ENCODE data around the gene NFRKB.

The NFRKB gene

DNA sequence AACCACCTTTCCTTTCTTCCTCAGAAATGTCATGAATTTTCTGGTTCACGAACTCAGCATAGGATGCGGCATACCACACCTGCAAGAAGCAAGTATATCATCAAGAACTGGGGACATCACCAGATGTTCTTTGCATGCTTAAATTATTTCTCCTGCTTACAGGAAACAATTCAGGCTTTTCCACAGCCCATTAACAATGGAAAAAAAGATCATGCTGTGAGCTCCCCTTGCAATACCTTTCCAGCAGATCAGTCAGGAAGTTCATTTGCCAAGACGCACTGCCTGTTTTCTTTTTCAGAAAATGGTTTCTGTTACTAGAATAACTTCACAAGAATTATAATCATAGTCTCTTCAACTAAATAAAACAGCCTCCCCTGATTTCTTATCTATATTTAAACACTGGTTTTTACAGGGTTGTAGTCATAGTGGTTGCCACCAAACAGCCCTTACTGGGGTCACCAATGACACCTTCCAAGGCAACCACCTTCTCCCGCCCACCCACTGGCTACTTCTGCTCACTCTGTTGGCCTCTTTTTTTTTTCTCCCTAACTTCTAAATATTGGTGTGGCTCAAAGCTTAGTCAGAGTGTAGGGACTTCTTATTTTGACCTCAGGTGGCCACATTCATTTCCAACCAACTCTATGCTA, 42.3 kb upstream of the NFRKB start:
- TF ChIP-seq, protein P1, sequence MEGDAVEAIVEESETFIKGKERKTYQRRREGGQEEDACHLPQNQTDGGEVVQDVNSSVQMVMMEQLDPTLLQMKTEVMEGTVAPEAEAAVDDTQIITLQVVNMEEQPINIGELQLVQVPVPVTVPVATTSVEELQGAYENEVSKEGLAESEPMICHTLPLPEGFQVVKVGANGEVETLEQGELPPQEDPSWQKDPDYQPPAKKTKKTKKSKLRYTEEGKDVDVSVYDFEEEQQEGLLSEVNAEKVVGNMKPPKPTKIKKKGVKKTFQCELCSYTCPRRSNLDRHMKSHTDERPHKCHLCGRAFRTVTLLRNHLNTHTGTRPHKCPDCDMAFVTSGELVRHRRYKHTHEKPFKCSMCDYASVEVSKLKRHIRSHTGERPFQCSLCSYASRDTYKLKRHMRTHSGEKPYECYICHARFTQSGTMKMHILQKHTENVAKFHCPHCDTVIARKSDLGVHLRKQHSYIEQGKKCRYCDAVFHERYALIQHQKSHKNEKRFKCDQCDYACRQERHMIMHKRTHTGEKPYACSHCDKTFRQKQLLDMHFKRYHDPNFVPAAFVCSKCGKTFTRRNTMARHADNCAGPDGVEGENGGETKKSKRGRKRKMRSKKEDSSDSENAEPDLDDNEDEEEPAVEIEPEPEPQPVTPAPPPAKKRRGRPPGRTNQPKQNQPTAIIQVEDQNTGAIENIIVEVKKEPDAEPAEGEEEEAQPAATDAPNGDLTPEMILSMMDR (IDR thresholded peaks at IDR 0.05; ENCODE audit: low read depth, low read length): no peak
- peaks cover 5% of the 10 kb centered on the region for H3K36me3 ChIP-seq
- H3K9me3 ChIP-seq: no peaks in the 10 kb centered on the region
- no peak for DNase-seq
- H3K4me3 ChIP-seq (ENCODE audit: low read depth, low read length): no peak overlapping the region
- H3K4me1 ChIP-seq: no peaks in the 10 kb centered on the region
- H3K27me3 ChIP-seq: no peaks in the 10 kb centered on the region

GRCh38 chr11:129935723-129936122, 40.3 kb upstream of the NFRKB start:
- TF ChIP-seq, protein P1 (IDR thresholded peaks at IDR 0.05; ENCODE audit: low read depth, low read length): no peak
- DNase-seq: no peak
- no peak overlapping the region for H3K4me3 ChIP-seq (ENCODE audit: low read depth, low read length)

GRCh38 chr11:129933891-129934290, 38.5 kb upstream of the NFRKB start:
- peaks cover 8% of the 10 kb centered on the region; the same call in 1 of the 2 replicates for H3K36me3 ChIP-seq
- TF ChIP-seq, protein P1 (IDR thresholded peaks at IDR 0.05; ENCODE audit: low read depth, low read length): no peak
- DNase-seq: no peak
- H3K4me1 ChIP-seq: no peaks in the 10 kb centered on the region
- no peaks in the 10 kb centered on the region for H3K27me3 ChIP-seq
- no peaks in the 10 kb centered on the region for H3K9me3 ChIP-seq
- no peak overlapping the region for H3K4me3 ChIP-seq (ENCODE audit: low read depth, low read length)

More at GRCh38 chr11:129935723-129936122, 40.3 kb upstream of the NFRKB start:
- Histone ChIP-seq H3K27me3 (no peaks in the 10 kb centered on the region), H3K4me1 (no peaks in the 10 kb centered on the region), H3K36me3 (no peaks in the 10 kb centered on the region), H3K9me3 (no peaks in the 10 kb centered on the region)

GRCh38 chr11:129933262-129933661, 37.9 kb upstream of the NFRKB start:
- TF ChIP-seq, protein P1 (IDR thresholded peaks at IDR 0.05; ENCODE audit: low read depth, low read length): no peak
- DNase-seq: no peak
- no peaks in the 10 kb centered on the region for H3K4me1 ChIP-seq
- H3K36me3 ChIP-seq: peaks cover 8% of the 10 kb centered on the region; the same call in 1 of the 2 replicates
- H3K9me3 ChIP-seq: no peaks in the 10 kb centered on the region
- H3K27me3 ChIP-seq: no peaks in the 10 kb centered on the region
- H3K4me3 ChIP-seq (ENCODE audit: low read depth, low read length): no peak overlapping the region

GRCh38 chr11:129932381-129933067, 37.1 kb upstream of the NFRKB start:
- H3K4me1 ChIP-seq: peaks cover 2% of the 10 kb centered on the region; the same call in 1 of the 2 replicates
- no peaks in the 10 kb centered on the region for H3K27me3 ChIP-seq
- TF ChIP-seq, protein P1 (IDR thresholded peaks at IDR 0.05; ENCODE audit: low read depth, low read length): no peak
- DNase-seq: no peak
- no peaks in the 10 kb centered on the region for H3K9me3 ChIP-seq
- no peak overlapping the region for H3K4me3 ChIP-seq (ENCODE audit: low read depth, low read length)
- peaks cover 8% of the 10 kb centered on the region; the same call in 1 of the 2 replicates for H3K36me3 ChIP-seq

- DNase-seq: no peak
- H3K36me3 ChIP-seq: peaks cover 8% of the 10 kb centered on the region; the same call in 1 of the 2 replicates
- no peaks in the 10 kb centered on the region for H3K27me3 ChIP-seq
- no peaks in the 10 kb centered on the region for H3K9me3 ChIP-seq
- no peak overlapping the region for H3K4me3 ChIP-seq (ENCODE audit: low read depth, low read length)
- TF ChIP-seq, protein P1 (IDR thresholded peaks at IDR 0.05; ENCODE audit: low read depth, low read length): no peak
- H3K4me1 ChIP-seq: peaks cover 3% of the 10 kb centered on the region; the same call in 1 of the 2 replicates
These were observed 35.4 kb upstream of the NFRKB start for GRCh38 chr11:129930743-129931142.
